GM12891 (cell line): Measurements from ENCODE around the gene WNT10A.

ENCODE experiments used
- POLR2AphosphoS5 ChIP-seq: IDR thresholded peaks from 2 replicates; pipeline ENCODE4 v1.6.1; 2011; ENCODE audit warnings: low read depth, low read length, control low read depth
- TAF1 ChIP-seq: IDR thresholded peaks from 2 replicates; pipeline ENCODE4 v1.6.1; 2011; ENCODE audit warnings: low read depth, low read length, control low read depth

DNA sequence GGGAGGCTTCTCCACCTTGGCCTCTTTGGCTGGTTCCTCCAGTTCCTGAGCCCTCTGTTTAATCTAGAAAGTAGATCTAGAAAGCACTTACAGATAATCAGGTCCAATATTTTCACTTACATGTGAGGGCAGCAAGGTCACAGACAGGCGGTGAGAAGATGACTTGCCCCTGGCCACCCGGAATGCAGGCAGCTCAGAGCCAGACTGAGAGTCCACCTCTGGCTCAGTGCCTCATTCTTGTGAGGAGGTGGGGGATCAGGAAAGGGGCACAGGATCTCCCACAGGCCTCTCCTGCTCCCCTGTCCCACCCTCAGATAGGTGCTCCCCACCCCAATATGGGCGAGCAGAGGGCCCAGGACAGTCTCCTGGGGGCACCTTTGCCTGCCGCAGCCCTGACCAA is 15.3 kb upstream of the WNT10A start:
- TF ChIP-seq POLR2AphosphoS5 (no peak), TAF1 (no peak)
